Fibroblast of lung (primary cell): Measurements from ENCODE around the gene STAC2. TPM values are rescaled to one million over a fixed set of nuclear protein-coding genes. Genes with fewer than 3 reads are reported as not detected.
A peak's percentile ranks its signal among the peaks of the same experiment; 100 is the strongest.

ENCODE experiments used
- DNase-seq, 2 donors: peaks; one replicate each; pipeline versions ENCODE4 v3.0.0 to v3.0.0-alpha.2; 2010; ENCODE audit warnings: low read depth in 2 of 2
- H2AFZ ChIP-seq: 2 replicates; pipeline ENCODE4 v1.5.1; 2012; ENCODE audit warnings: low read length, control low read depth, inconsistent platforms
- H3K27ac ChIP-seq: 2 replicates; pipeline ENCODE4 v1.5.1; 2011; ENCODE audit warnings: low read length, control low read depth; ENCODE audit not compliant: insufficient read depth
- H3K27me3 ChIP-seq: 2 replicates; pipeline ENCODE4 v1.5.1; 2011; ENCODE audit warnings: mild to moderate bottlenecking, low read length; ENCODE audit not compliant: control insufficient read depth, insufficient read depth
- H3K36me3 ChIP-seq: 2 replicates; pipeline ENCODE4 v1.5.1; 2011; ENCODE audit warnings: low read length; ENCODE audit not compliant: control insufficient read depth, insufficient read depth
- H3K4me1 ChIP-seq: 2 replicates; pipeline ENCODE4 v1.5.1; 2011; ENCODE audit warnings: low read length; ENCODE audit not compliant: control insufficient read depth, insufficient read depth; ENCODE audit errors: extremely low read depth
- H3K4me2 ChIP-seq: 2 replicates; pipeline ENCODE4 v1.5.1; 2011; ENCODE audit warnings: low read length, control low read depth; ENCODE audit not compliant: insufficient read depth; ENCODE audit errors: extremely low read depth
- H3K4me3 ChIP-seq, 4 experiments: fragments of 200-600 bp in 1 of 4; sonication (generic) in 1 of 4; replicated peaks in 1 of 4; 2 replicates each; pipeline ENCODE4 v1.5.1; 2011 to 2016; ENCODE audit warnings: low read length in 4 of 4, low read depth in 3 of 4, mild to moderate bottlenecking in 3 of 4, control low read depth in 2 of 4, inconsistent platforms in 1 of 4, mixed read lengths in 1 of 4; ENCODE audit not compliant: insufficient read depth in 1 of 4; ENCODE audit errors: control extremely low read depth in 1 of 4
- H3K79me2 ChIP-seq: 2 replicates; pipeline ENCODE4 v1.5.1; 2012; ENCODE audit warnings: mild to moderate bottlenecking, low read length, inconsistent platforms; ENCODE audit not compliant: control insufficient read depth, insufficient read depth
- H3K9ac ChIP-seq: 2 replicates; pipeline ENCODE4 v1.5.1; 2011; ENCODE audit warnings: mild to moderate bottlenecking, low read length, control low read depth; ENCODE audit not compliant: insufficient read depth
- H3K9me3 ChIP-seq: 2 replicates; pipeline ENCODE4 v1.5.1; 2012; ENCODE audit warnings: low read depth, low read length; ENCODE audit not compliant: control insufficient read depth, insufficient read depth
- H4K20me1 ChIP-seq: 2 replicates; pipeline ENCODE4 v1.5.1; 2011; ENCODE audit warnings: low read length; ENCODE audit not compliant: control insufficient read depth, insufficient read depth; ENCODE audit errors: extremely low read depth
- CTCF ChIP-seq, 2 donors: IDR thresholded peaks in 1 of 2; conservative IDR thresholded peaks in 1 of 2; 1 replicate in 1 of 2; 2 replicates in 1 of 2; pipeline ENCODE4 v1.5.1; 2011 to 2012; ENCODE audit warnings: low read length in 2 of 2, control low read depth in 1 of 2, inconsistent platforms in 1 of 2, low read depth in 1 of 2, mild to moderate bottlenecking in 1 of 2
- EZH2 ChIP-seq: IDR thresholded peaks from 2 replicates; pipeline ENCODE4 v1.5.1; 2012; ENCODE audit warnings: low read length, control low read depth, mild to moderate bottlenecking; ENCODE audit errors: missing control alignments
- polyA plus RNA-seq, 2 donors: library from polyadenylated mRNA; depleted of rRNA in 1 of 2; stranded (reverse) in 1 of 2; unstranded in 1 of 2; fragments of >200 nt; gene quantifications; 2 replicates each; pipeline ENCODE4 v1.2.1, GENCODE V29; 2011 to 2012; ENCODE audit warnings: missing spikeins in 1 of 2
- total RNA-seq: library from RNA; depleted of rRNA; stranded (reverse); fragments of >200 nt; gene quantifications from 2 replicates; pipeline ENCODE4 v1.2.1, GENCODE V29; 2014

STAC2 gene
- total and polyA plus RNA-seq, 2 donors (not counting 1 experiment from before 2014, with no cell fraction given), result 0.01 TPM; not detected in 1

DNA sequence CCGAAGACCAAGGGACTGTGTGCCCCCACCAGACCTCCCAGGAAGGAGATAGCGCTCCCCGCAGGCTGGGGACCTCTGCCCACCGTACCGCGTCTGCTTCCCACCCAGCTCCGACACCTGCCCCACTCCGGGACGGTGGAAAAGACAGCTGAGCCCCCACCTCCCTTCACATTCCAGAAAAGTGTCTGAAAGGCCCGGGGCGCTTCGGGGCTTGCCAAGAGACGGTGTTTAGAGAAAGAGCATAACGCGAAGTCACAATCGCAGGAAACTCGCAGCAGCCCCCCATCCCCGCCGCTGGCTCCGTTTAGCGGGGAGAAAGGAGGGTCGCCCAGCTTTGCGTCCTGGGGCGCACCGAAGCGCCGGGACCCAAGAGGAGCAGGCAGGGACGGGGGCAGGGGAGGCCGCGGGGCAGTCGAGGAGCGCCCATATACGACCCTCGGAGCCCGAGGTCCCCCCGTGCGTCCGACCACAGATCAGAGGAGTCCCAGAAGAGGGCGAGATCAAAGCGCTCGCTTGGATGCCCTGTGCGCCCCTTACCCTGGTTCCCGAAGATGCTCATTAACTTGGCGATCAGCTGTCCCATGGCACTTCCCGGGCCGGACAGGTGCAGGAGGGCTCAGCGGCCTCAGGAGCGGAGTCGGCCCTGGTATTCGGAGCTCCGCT is 60.4 kb downstream of the STAC2 start:
- no peak overlapping the region for H3K9ac ChIP-seq

DNA sequence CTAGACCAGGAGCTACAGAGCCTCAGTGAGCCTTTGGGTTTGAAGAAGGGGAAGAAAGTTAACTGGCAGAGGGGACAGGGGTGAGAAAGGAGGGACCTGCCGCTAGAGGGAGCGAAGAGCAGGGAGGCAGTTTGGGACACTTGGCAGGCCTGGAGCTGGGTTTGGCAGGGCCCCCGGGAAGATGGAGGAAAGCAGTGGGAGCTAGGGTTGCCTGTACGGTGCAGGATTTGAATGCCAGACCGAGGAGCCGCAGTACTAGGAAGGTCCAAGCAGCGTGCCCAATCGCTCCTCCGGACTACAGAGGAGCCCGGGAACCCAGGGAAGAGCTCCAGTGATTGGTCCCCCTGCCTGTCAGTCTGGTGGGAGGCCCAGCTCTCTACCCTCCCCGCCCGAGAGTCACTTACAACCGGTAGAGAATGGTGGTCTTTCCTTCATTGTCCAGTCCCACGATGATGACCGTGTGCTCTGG is 61.0 kb downstream of the STAC2 start:
- peak overlapping the region; percentile 84 for H3K4me2 ChIP-seq
- no peak overlapping the region for H3K9ac ChIP-seq
- H3K27ac ChIP-seq, result no peak overlapping the region

More for the DNA sequence above, 60.4 kb downstream of the STAC2 start:
- Histone ChIP-seq H2AFZ (peak overlapping the region; percentile 58), H4K20me1 (no peaks in the 10 kb centered on the region), H3K79me2 (no peaks in the 10 kb centered on the region), H3K27ac (no peak overlapping the region), H3K9me3 (no peaks in the 10 kb centered on the region), H3K4me3 (peak overlapping the region; percentile 18 to 62 (median 43)), H3K36me3 (no peaks in the 10 kb centered on the region), H3K27me3 (peaks cover 14% of the 10 kb centered on the region), H3K4me2 (peak overlapping the region; percentile 84), H3K4me1 (no peaks in the 10 kb centered on the region)
- no peak for TF ChIP-seq CTCF (conservative IDR thresholded peaks at IDR 0.05 in 1 of 2, IDR thresholded peaks at IDR 0.05 in 1 of 2; ENCODE audit: low read depth in 1 of 2, low read length in 2 of 2)
- peak; percentile 54 for TF ChIP-seq EZH2
- DNase-seq, result no peak

GRCh38 chr17:39161962-39162361 is 63.8 kb downstream of the STAC2 start:
- Histone ChIP-seq H3K4me2 (no peak overlapping the region), H3K27me3 (peaks cover 14% of the 10 kb centered on the region), H3K9me3 (no peaks in the 10 kb centered on the region), H2AFZ (no peak overlapping the region), H4K20me1 (no peaks in the 10 kb centered on the region), H3K27ac (no peak overlapping the region), H3K36me3 (no peaks in the 10 kb centered on the region), H3K4me1 (no peaks in the 10 kb centered on the region), H3K4me3 (no peak overlapping the region), H3K79me2 (no peaks in the 10 kb centered on the region), H3K9ac (no peak overlapping the region)
- no peak for DNase-seq
- TF ChIP-seq EZH2, result no peak

More for the DNA sequence above, 61.0 kb downstream of the STAC2 start:
- peak; percentile 94 for DNase-seq
- Histone ChIP-seq H3K36me3 (no peaks in the 10 kb centered on the region), H3K9me3 (no peaks in the 10 kb centered on the region), H3K4me3 (peak overlapping the region; percentile 18 to 62 (median 43)), H3K79me2 (no peaks in the 10 kb centered on the region), H2AFZ (peak overlapping the region; percentile 58), H3K27me3 (peaks cover 14% of the 10 kb centered on the region), H4K20me1 (no peaks in the 10 kb centered on the region), H3K4me1 (no peaks in the 10 kb centered on the region)
- no peak for TF ChIP-seq EZH2
- peak; percentile 87 to 92 for TF ChIP-seq CTCF (conservative IDR thresholded peaks at IDR 0.05 in 1 of 2, IDR thresholded peaks at IDR 0.05 in 1 of 2; ENCODE audit: low read depth in 1 of 2, low read length in 2 of 2)

Other genes with a start within 250 kb of the STAC2 start
- 4.1 and 6.3 TPM in 2 replicates for gene PLXDC1, start 74.3 kb downstream of the STAC2 start, total RNA-seq
- 4.7 and 5.8 TPM in 2 replicates for gene PLXDC1, start 74.3 kb downstream of the STAC2 start, polyA plus RNA-seq
- not detected in 2 replicates for gene ARL5C, start 59.8 kb downstream of the STAC2 start, total RNA-seq
- gene ARL5C, start 59.8 kb downstream of the STAC2 start, polyA plus RNA-seq, result not detected in 2 replicates
- gene CACNB1, start 28.3 kb downstream of the STAC2 start, total RNA-seq, result 2.3 and 5.9 TPM in 2 replicates
- 4.2 and 5.7 TPM in 2 replicates for gene CACNB1, start 28.3 kb downstream of the STAC2 start, polyA plus RNA-seq
- 1,378 and 1,996 TPM in 2 replicates for gene RPL19, start 25.7 kb downstream of the STAC2 start, total RNA-seq
- 1,814 and 2,237 TPM in 2 replicates for gene RPL19, start 25.7 kb downstream of the STAC2 start, polyA plus RNA-seq
- 11.3 and 14.5 TPM in 2 replicates for gene FBXL20, start 175.7 kb upstream of the STAC2 start, total RNA-seq
- 4.2 and 7.6 TPM in 2 replicates for gene FBXL20, start 175.7 kb upstream of the STAC2 start, polyA plus RNA-seq
- 20.5 and 28.4 TPM in 2 replicates for gene MED1, start 225.3 kb upstream of the STAC2 start, total RNA-seq
- 32.3 and 36.5 TPM in 2 replicates for gene MED1, start 225.3 kb upstream of the STAC2 start, polyA plus RNA-seq
- 19.3 and 24.9 TPM in 2 replicates for gene CDK12, start 235.5 kb upstream of the STAC2 start, total RNA-seq
- 19.4 and 22.2 TPM in 2 replicates for gene CDK12, start 235.5 kb upstream of the STAC2 start, polyA plus RNA-seq